Fibroblast of lung (primary cell): ENCODE measurements around the gene SLIT3.

Source experiments
- EZH2 ChIP-seq: IDR thresholded peaks from 2 replicates; pipeline ENCODE4 v1.5.1; 2012; ENCODE audit warnings: low read length, control low read depth, mild to moderate bottlenecking; ENCODE audit errors: missing control alignments
- TF ChIP-seq, protein P1 (sequence below), 2 donors: IDR thresholded peaks in 1 of 2; conservative IDR thresholded peaks in 1 of 2; 1 replicate in 1 of 2; 2 replicates in 1 of 2; pipeline ENCODE4 v1.5.1; 2011 to 2012; ENCODE audit warnings: low read length in 2 of 2, control low read depth in 1 of 2, inconsistent platforms in 1 of 2, low read depth in 1 of 2, mild to moderate bottlenecking in 1 of 2

DNA sequence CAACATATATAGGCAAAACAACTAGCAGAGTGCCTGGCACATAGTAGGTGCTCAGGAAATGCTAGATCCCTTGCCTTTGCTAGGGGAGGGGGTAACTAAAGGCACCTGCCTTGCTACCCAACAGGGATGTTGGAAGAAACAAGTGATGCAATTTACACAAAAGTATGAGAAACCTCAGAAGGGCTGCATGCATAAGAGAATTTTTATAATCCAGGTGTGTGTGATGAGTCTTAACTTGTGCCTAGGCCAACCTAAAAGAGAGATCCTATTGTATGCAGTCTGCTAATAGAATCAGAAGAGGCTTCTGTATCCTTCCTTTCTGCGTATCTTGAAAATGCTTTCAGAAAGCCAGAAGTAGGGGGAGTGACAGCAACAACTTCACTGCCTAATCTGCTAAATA lies 135.9 kb downstream of the SLIT3 start:
- TF ChIP-seq, protein P1, sequence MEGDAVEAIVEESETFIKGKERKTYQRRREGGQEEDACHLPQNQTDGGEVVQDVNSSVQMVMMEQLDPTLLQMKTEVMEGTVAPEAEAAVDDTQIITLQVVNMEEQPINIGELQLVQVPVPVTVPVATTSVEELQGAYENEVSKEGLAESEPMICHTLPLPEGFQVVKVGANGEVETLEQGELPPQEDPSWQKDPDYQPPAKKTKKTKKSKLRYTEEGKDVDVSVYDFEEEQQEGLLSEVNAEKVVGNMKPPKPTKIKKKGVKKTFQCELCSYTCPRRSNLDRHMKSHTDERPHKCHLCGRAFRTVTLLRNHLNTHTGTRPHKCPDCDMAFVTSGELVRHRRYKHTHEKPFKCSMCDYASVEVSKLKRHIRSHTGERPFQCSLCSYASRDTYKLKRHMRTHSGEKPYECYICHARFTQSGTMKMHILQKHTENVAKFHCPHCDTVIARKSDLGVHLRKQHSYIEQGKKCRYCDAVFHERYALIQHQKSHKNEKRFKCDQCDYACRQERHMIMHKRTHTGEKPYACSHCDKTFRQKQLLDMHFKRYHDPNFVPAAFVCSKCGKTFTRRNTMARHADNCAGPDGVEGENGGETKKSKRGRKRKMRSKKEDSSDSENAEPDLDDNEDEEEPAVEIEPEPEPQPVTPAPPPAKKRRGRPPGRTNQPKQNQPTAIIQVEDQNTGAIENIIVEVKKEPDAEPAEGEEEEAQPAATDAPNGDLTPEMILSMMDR (conservative IDR thresholded peaks at IDR 0.05 in 1 of 2, IDR thresholded peaks at IDR 0.05 in 1 of 2; ENCODE audit: low read depth in 1 of 2, low read length in 2 of 2) = no peak
- no peak for TF ChIP-seq EZH2
